Tibial artery (tissue), 4 donors: ENCODE measurements around the gene NOTO.
A peak's percentile ranks its signal among the peaks of the same experiment; 100 is the strongest.

ENCODE experiments used
- DNase-seq, 2 donors: peaks; one replicate each; pipeline ENCODE4 v3.0.0-alpha.2; 2019
- H3K27ac ChIP-seq, 2 donors: fragments of 200-600 bp; sonication (generic) in 1 of 2; 1 replicate in 1 of 2; 2 replicates in 1 of 2; pipeline ENCODE4 v1.5.1; 2018 to 2019; ENCODE audit warnings: mild to moderate bottlenecking in 1 of 2
- H3K27me3 ChIP-seq, 2 donors: fragments of 200-600 bp; sonication (generic) in 1 of 2; one replicate each; pipeline versions ENCODE4 v1.5.1 to v1.6.0; 2016 to 2019
- H3K36me3 ChIP-seq, 3 donors: fragments of 200-600 bp; sonication (generic) in 2 of 3; one replicate each; pipeline ENCODE4 v1.5.1; 2016 to 2019; ENCODE audit warnings: mild to moderate bottlenecking in 2 of 3
- H3K4me1 ChIP-seq, 4 donors: fragments of 200-600 bp; sonication (generic) in 2 of 4; 1 replicate in 3 of 4; 2 replicates in 1 of 4; pipeline ENCODE4 v1.5.1; 2016 to 2019
- H3K4me3 ChIP-seq, 2 donors: fragments of 200-600 bp; sonication (generic) in 1 of 2; 1 replicate in 1 of 2; 2 replicates in 1 of 2; pipeline ENCODE4 v1.5.1; 2018 to 2019; ENCODE audit warnings: mild to moderate bottlenecking in 2 of 2
- H3K9me3 ChIP-seq, 3 donors: fragments of 200-600 bp; sonication (generic) in 1 of 3; one replicate each; pipeline ENCODE4 v1.5.1; 2016 to 2019
- CTCF ChIP-seq, 2 experiments: fragments of 200-600 bp in 1 of 2; fragments of 450-650 bp in 1 of 2; IDR thresholded peaks; one replicate each; pipeline ENCODE4 v1.5.1; 2017 to 2019; ENCODE audit warnings: antibody characterized with exemption in 2 of 2, mild to moderate bottlenecking in 1 of 2, moderate library complexity in 1 of 2
- intact Hi-C: fragments of 100-400 bp; cut with DNase I; formaldehyde crosslinking; loops from one replicate; pipeline ENCODE4 v1.15.0; 2023; ENCODE audit warnings: low total_unique reads

NOTO gene

GRCh38 chr2:73210696-73211095, 8.3 kb downstream of the NOTO start:
- Histone ChIP-seq H3K36me3 (no peaks in the 10 kb centered on the region), H3K27me3 (no peaks in the 10 kb centered on the region), H3K4me1 (peaks cover 0 to 36% (median 21%) of the 10 kb centered on the region in 4 donors), H3K27ac (no peak overlapping the region), H3K9me3 (no peaks in the 10 kb centered on the region), H3K4me3 (no peak overlapping the region)
- TF ChIP-seq CTCF (IDR thresholded peaks at IDR 0.05): no peak
- intact Hi-C loops: no loop called here
- DNase-seq: no peak

GRCh38 chr2:73212098-73212447, 9.7 kb downstream of the NOTO start:
- Histone ChIP-seq H3K4me1 (peaks cover 0 to 36% (median 21%) of the 10 kb centered on the region in 4 donors), H3K27ac (peak overlapping the region; percentile 71 to 73), H3K27me3 (no peaks in the 10 kb centered on the region), H3K9me3 (no peaks in the 10 kb centered on the region), H3K4me3 (no peak overlapping the region), H3K36me3 (no peaks in the 10 kb centered on the region)
- TF ChIP-seq CTCF (IDR thresholded peaks at IDR 0.05): no peak
- intact Hi-C loops: loop anchor here (2.0 kb wide), 1 partner anchor 35 kb away; no protein-coding TSS in a partner anchor
- no peak for DNase-seq

DNA sequence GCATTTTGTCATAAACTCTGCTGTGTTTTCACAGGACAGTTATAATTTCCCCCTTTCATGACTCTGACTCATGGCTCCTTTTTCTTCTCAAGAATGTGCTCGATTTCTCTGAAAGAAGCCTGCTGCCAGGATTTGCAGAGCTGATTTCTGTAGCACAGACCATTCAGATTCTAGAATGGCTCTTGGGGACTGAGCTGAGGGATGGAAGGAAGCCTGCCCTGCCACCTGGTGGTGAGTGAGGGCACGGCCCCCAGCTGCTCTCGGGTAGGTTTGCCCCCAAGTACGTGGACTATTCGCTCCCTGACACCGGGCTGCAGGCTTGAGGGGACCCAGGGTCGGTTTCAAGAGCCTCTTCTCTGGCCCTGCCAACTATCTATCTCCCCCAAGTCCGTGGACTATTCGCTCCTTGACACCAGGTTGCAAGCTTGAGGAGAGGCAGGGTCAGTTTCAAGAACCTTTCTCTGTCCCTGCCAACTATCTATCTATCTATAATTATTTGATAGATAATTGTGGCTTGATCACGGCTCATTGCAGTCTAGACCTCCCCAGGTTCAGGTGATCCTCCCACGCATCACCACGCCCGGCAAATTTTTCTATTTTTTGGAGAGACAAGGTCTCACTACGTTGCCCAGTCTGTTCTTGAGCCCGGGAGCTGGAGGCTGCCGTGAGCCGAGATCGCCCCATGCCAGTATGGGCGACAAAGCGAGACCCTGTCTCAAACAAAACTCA, 10.2 kb downstream of the NOTO start:
- H3K27ac ChIP-seq: peak overlapping the region; percentile 71 to 73
- H3K36me3 ChIP-seq: no peaks in the 10 kb centered on the region
- H3K4me3 ChIP-seq: no peak overlapping the region
- DNase-seq: peak; percentile 69 to 89
- H3K9me3 ChIP-seq: no peaks in the 10 kb centered on the region
- peaks cover 0 to 36% (median 21%) of the 10 kb centered on the region in 4 donors for H3K4me1 ChIP-seq
- peak; percentile 92 to 95 for TF ChIP-seq CTCF (IDR thresholded peaks at IDR 0.05)
- H3K27me3 ChIP-seq: no peaks in the 10 kb centered on the region
- intact Hi-C loops: loop anchor here (2.0 kb wide), 1 partner anchor 36 kb away; no protein-coding TSS in a partner anchor

GRCh38 chr2:73214120-73215035, 12.0 kb downstream of the NOTO start, which contains the start of gene SMYD5:
TSS of gene SMYD5 (plus strand) at chr2:73214245. CDS start at chr2:73214267, 22 bp downstream.
- Histone ChIP-seq H3K36me3 (peaks cover 0 to 9% (median 0%) of the 10 kb centered on the region in 3 donors), H3K27ac (peak within 1 kb of the TSS; percentile 71 to 73), H3K4me1 (peaks cover 0 to 36% (median 21%) of the 10 kb centered on the region in 4 donors), H3K27me3 (no peaks in the 10 kb centered on the region), H3K4me3 (peak within 1 kb of the TSS; percentile 63 to 79), H3K9me3 (no peaks in the 10 kb centered on the region)
- no peak for TF ChIP-seq CTCF (IDR thresholded peaks at IDR 0.05)
- intact Hi-C loops: no loop called here
- DNase-seq: peak; percentile 85 to 90

GRCh38 chr2:73215254-73215653, 12.9 kb downstream of the NOTO start:
- H3K27me3 ChIP-seq: no peaks in the 10 kb centered on the region
- H3K4me3 ChIP-seq: no peak overlapping the region
- intact Hi-C loops: no loop called here
- H3K36me3 ChIP-seq: peaks cover 0 to 17% (median 0%) of the 10 kb centered on the region in 3 donors
- peak overlapping the region in 1 of 2 donors; percentile 71 for H3K27ac ChIP-seq
- H3K4me1 ChIP-seq: peaks cover 0 to 36% (median 21%) of the 10 kb centered on the region in 4 donors
- H3K9me3 ChIP-seq: no peaks in the 10 kb centered on the region
- TF ChIP-seq CTCF (IDR thresholded peaks at IDR 0.05): no peak
- no peak for DNase-seq
